ENCODE data around the gene CSNK2A3.

Gene CSNK2A3

GRCh38 chr11:11334607-11335006 lies 18.4 kb downstream of the CSNK2A3 start:
- DNase-seq: no peak

GRCh38 chr11:11332141-11332710 lies 20.8 kb downstream of the CSNK2A3 start:
- no peak for DNase-seq

GRCh38 chr11:11329062-11329806 lies 23.8 kb downstream of the CSNK2A3 start:
- no peak for DNase-seq

- DNase-seq: no peak
Observed at GRCh38 chr11:11324090-11324489, 29.0 kb downstream of the CSNK2A3 start.

GRCh38 chr11:11322101-11322500 lies 30.9 kb downstream of the CSNK2A3 start:
- no peak for DNase-seq

GRCh38 chr11:11320825-11321224 lies 32.2 kb downstream of the CSNK2A3 start:
- DNase-seq: peak; percentile 9

GRCh38 chr11:11318961-11319360 lies 34.1 kb downstream of the CSNK2A3 start:
- DNase-seq: no peak

- no peak for DNase-seq
Observed at GRCh38 chr11:11318461-11318860, 34.6 kb downstream of the CSNK2A3 start.

GRCh38 chr11:11316651-11317230 lies 36.3 kb downstream of the CSNK2A3 start:
- no peak for DNase-seq

- no peak for DNase-seq
Observed at GRCh38 chr11:11313902-11314692, 39.0 kb downstream of the CSNK2A3 start.

- no peak for DNase-seq
Observed at GRCh38 chr11:11313426-11313825, 39.6 kb downstream of the CSNK2A3 start.

GRCh38 chr11:11312738-11313137 lies 40.3 kb downstream of the CSNK2A3 start:
- no peak for DNase-seq

GRCh38 chr11:11311169-11311568 lies 41.9 kb downstream of the CSNK2A3 start:
- no peak for DNase-seq

GRCh38 chr11:11309906-11310305 lies 43.1 kb downstream of the CSNK2A3 start:
- no peak for DNase-seq

GRCh38 chr11:11308249-11308648 lies 44.8 kb downstream of the CSNK2A3 start:
- no peak for DNase-seq

GRCh38 chr11:11306855-11307254 lies 46.2 kb downstream of the CSNK2A3 start:
- DNase-seq: no peak

- DNase-seq: no peak
Observed at GRCh38 chr11:11304550-11304949, 48.5 kb downstream of the CSNK2A3 start.

GRCh38 chr11:11302565-11302964 lies 50.5 kb downstream of the CSNK2A3 start:
- DNase-seq: no peak

All from eye (tissue), 1 donor.